ENCODE results near the gene LDLRAD4.

LDLRAD4 gene

GRCh38 chr18:13265911-13266217 is 47.3 kb downstream of the LDLRAD4 start:
- Histone ChIP-seq H3K27me3 (ENCODE audit: insufficient read depth, low read depth, severe bottlenecking) (no peaks in the 10 kb centered on the region), H3K4me3 (ENCODE audit: low read depth, low read length) (no peak overlapping the region), H3K27ac (no peak overlapping the region), H3K9me3 (ENCODE audit: severe bottlenecking) (no peaks in the 10 kb centered on the region), H3K36me3 (no peaks in the 10 kb centered on the region)
- TF ChIP-seq, protein P1, sequence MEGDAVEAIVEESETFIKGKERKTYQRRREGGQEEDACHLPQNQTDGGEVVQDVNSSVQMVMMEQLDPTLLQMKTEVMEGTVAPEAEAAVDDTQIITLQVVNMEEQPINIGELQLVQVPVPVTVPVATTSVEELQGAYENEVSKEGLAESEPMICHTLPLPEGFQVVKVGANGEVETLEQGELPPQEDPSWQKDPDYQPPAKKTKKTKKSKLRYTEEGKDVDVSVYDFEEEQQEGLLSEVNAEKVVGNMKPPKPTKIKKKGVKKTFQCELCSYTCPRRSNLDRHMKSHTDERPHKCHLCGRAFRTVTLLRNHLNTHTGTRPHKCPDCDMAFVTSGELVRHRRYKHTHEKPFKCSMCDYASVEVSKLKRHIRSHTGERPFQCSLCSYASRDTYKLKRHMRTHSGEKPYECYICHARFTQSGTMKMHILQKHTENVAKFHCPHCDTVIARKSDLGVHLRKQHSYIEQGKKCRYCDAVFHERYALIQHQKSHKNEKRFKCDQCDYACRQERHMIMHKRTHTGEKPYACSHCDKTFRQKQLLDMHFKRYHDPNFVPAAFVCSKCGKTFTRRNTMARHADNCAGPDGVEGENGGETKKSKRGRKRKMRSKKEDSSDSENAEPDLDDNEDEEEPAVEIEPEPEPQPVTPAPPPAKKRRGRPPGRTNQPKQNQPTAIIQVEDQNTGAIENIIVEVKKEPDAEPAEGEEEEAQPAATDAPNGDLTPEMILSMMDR (IDR thresholded peaks at IDR 0.05; ENCODE audit: low read depth, low read length): no peak
- DNase-seq: no peak

GRCh38 chr18:13266218-13267100 is 47.9 kb downstream of the LDLRAD4 start:
- H3K27ac ChIP-seq: no peak overlapping the region
- no peaks in the 10 kb centered on the region for H3K9me3 ChIP-seq (ENCODE audit: severe bottlenecking)
- no peak overlapping the region for H3K4me3 ChIP-seq (ENCODE audit: low read depth, low read length)
- DNase-seq: no peak
- no peaks in the 10 kb centered on the region for H3K27me3 ChIP-seq (ENCODE audit: insufficient read depth, low read depth, severe bottlenecking)
- no peaks in the 10 kb centered on the region for H3K36me3 ChIP-seq
- TF ChIP-seq, protein P1 (IDR thresholded peaks at IDR 0.05; ENCODE audit: low read depth, low read length): no peak

DNA sequence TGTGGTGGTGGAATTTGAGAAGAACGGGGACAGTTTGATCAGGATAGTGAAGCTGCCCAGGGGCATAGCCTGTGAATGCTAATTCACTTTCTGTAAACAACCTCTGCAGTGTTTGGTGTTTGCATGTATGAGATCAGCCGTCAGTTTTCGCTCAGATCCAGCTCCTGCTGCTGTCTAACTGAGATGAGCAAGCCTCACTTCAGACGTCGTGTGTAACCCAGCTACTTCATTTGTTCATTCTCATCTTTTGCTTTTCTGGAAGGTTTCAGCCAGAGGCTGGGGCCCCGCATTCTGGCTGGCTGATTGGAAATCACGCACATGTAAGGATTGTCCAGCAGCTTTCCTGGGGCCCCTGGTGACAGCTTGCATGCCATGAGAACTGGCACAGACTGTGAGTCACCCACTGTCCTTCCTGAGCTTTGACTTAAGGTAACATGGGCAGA is 48.9 kb downstream of the LDLRAD4 start:
- no peak for DNase-seq
- no peak overlapping the region for H3K4me3 ChIP-seq (ENCODE audit: low read depth, low read length)
- no peaks in the 10 kb centered on the region for H3K27me3 ChIP-seq (ENCODE audit: insufficient read depth, low read depth, severe bottlenecking)
- TF ChIP-seq, protein P1 (IDR thresholded peaks at IDR 0.05; ENCODE audit: low read depth, low read length): no peak
- no peaks in the 10 kb centered on the region for H3K36me3 ChIP-seq
- H3K27ac ChIP-seq: no peak overlapping the region
- no peaks in the 10 kb centered on the region for H3K9me3 ChIP-seq (ENCODE audit: severe bottlenecking)

DNA sequence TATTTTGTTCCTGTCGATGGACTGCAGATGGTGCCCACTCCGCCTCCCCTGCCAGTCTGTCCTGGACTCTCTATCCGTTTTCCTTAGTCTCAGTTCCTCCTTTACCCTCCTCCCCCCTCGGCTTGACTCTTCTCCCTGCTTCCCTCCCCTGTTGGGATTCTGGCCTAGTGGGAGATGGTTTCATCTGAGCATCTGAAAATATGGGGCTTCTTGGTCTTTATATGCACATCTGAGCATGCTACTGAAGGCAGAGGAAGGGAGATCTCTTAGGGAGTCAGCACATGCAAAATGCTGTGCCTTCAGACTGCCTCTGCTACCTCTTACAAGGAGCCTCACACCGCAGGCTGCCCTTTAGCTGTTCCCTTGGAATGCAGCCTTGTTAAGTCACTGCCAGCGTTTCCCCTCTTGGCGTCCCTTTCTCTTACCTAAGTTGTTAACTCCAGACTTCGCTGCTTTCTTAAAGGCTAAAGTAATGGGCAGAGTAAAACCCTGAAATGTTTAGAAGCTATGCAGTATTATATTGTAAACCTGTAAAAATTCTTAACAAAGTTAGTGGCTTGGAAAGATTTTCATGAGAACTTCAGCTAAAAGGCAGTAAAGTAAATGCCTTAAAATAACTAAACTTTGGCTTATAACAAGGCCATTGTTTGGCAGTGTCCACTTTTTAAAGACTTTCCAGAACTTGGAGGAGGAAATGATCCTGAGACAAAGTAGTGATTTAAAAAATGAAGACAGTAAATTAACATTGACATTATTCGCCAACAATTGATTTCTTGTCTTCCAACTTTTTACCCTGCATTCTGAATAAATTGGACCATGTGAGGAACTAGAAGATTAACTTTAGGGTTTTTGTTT is 49.8 kb downstream of the LDLRAD4 start:
- DNase-seq: no peak
- TF ChIP-seq, protein P1 (IDR thresholded peaks at IDR 0.05; ENCODE audit: low read depth, low read length): no peak
- Histone ChIP-seq H3K4me3 (ENCODE audit: low read depth, low read length) (no peak overlapping the region), H3K27ac (no peak overlapping the region), H3K27me3 (ENCODE audit: insufficient read depth, low read depth, severe bottlenecking) (no peaks in the 10 kb centered on the region), H3K36me3 (no peaks in the 10 kb centered on the region), H3K9me3 (ENCODE audit: severe bottlenecking) (no peaks in the 10 kb centered on the region)

DNA sequence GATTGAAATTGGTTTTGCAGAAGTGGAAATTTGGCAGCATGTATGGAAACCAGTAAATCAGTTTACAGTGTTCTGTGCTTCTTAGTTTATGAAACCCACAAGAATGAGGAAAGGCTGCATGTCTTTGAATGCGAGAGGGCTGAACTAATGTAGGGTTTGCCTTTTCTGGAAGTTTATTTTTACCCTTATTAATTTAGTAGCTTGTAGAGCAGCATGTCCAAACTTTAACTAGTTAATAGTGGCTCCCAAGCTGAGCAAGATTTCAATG is 50.4 kb downstream of the LDLRAD4 start:
- TF ChIP-seq, protein P1 (IDR thresholded peaks at IDR 0.05; ENCODE audit: low read depth, low read length): no peak
- H3K27me3 ChIP-seq (ENCODE audit: insufficient read depth, low read depth, severe bottlenecking): no peaks in the 10 kb centered on the region
- no peak overlapping the region for H3K4me3 ChIP-seq (ENCODE audit: low read depth, low read length)
- no peaks in the 10 kb centered on the region for H3K9me3 ChIP-seq (ENCODE audit: severe bottlenecking)
- H3K36me3 ChIP-seq: no peaks in the 10 kb centered on the region
- DNase-seq: no peak
- no peak overlapping the region for H3K27ac ChIP-seq

All from WERI-Rb-1 (cell line).